ENCODE measurements around the gene ABI3BP. TPM values are rescaled to one million over a fixed set of nuclear protein-coding genes. Genes with fewer than 3 reads are reported as not detected.

The ABI3BP gene
- polyA plus RNA-seq, 3 donors = not detected

- Histone ChIP-seq H3K36me3 (replicated peaks in 1 of 2; ENCODE audit: control insufficient read depth in 1 of 2, insufficient read depth in 2 of 2, low read length in 2 of 2) (no peaks in the 10 kb centered on the region), H3K4me2 (replicated peaks; ENCODE audit: extremely low read depth, low read length, poor library complexity, severe bottlenecking) (no peak overlapping the region), H3K27ac (ENCODE audit: low read depth in 1 of 2, low read length in 2 of 2) (no peak overlapping the region), H3K79me2 (ENCODE audit: insufficient read depth, low read length) (no peaks in the 10 kb centered on the region), H4K20me1 (ENCODE audit: insufficient read depth, low read length) (no peaks in the 10 kb centered on the region), H3K27me3 (ENCODE audit: control insufficient read depth in 2 of 2, insufficient read depth in 2 of 2, low read length in 2 of 2) (no peaks in the 10 kb centered on the region), H3K9ac (ENCODE audit: insufficient read depth, low read length, poor library complexity, severe bottlenecking) (no peak overlapping the region), H3K4me1 (ENCODE audit: control insufficient read depth in 1 of 2, insufficient read depth in 2 of 2, low read length in 2 of 2) (no peaks in the 10 kb centered on the region), H3K4me3 (replicated peaks in 1 of 3; ENCODE audit: low read depth in 2 of 3, low read length in 3 of 3) (no peak overlapping the region), H3K9me3 (replicated peaks in 1 of 2; ENCODE audit: control insufficient read depth in 1 of 2, insufficient read depth in 1 of 2, low read length in 2 of 2) (no peaks in the 10 kb centered on the region), H2AFZ (ENCODE audit: insufficient read depth, low read depth, low read length, poor library complexity, severe bottlenecking) (no peak overlapping the region)
- Mint-ChIP-seq H3K36me3 (no peaks in the 10 kb centered on the region), H3K4me3 (no peak overlapping the region), H3K27ac (no peak overlapping the region), H3K4me1 (no peaks in the 10 kb centered on the region), H3K27me3 (ENCODE audit: low read depth in 3 of 3) (peaks cover 0 to 5% (median 1%) of the 10 kb centered on the region in 3 donors), H3K9me3 (peaks cover 2 to 12% (median 4%) of the 10 kb centered on the region in 7 donors)
- TF ChIP-seq, protein P1, sequence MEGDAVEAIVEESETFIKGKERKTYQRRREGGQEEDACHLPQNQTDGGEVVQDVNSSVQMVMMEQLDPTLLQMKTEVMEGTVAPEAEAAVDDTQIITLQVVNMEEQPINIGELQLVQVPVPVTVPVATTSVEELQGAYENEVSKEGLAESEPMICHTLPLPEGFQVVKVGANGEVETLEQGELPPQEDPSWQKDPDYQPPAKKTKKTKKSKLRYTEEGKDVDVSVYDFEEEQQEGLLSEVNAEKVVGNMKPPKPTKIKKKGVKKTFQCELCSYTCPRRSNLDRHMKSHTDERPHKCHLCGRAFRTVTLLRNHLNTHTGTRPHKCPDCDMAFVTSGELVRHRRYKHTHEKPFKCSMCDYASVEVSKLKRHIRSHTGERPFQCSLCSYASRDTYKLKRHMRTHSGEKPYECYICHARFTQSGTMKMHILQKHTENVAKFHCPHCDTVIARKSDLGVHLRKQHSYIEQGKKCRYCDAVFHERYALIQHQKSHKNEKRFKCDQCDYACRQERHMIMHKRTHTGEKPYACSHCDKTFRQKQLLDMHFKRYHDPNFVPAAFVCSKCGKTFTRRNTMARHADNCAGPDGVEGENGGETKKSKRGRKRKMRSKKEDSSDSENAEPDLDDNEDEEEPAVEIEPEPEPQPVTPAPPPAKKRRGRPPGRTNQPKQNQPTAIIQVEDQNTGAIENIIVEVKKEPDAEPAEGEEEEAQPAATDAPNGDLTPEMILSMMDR (IDR thresholded peaks at IDR 0.05) = no peak
- intact Hi-C loops (cut with micrococcal nuclease) = no loop called here
- no peak for DNase-seq
- WGBS (ENCODE audit: insufficient coverage) = 72% methylated on average over 2 of the region's 2 CpGs
Observed at GRCh38 chr3:100782348-100782747, 210.9 kb downstream of the ABI3BP start.

- no peaks in the 10 kb centered on the region for H3K27me3 ChIP-seq (ENCODE audit: control insufficient read depth in 2 of 2, insufficient read depth in 2 of 2, low read length in 2 of 2)
- H3K79me2 ChIP-seq (ENCODE audit: insufficient read depth, low read length) = no peaks in the 10 kb centered on the region
- H3K36me3 Mint-ChIP-seq = no peaks in the 10 kb centered on the region
- H3K27ac Mint-ChIP-seq = no peak overlapping the region
- H3K36me3 ChIP-seq (replicated peaks in 1 of 2; ENCODE audit: control insufficient read depth in 1 of 2, insufficient read depth in 2 of 2, low read length in 2 of 2) = no peaks in the 10 kb centered on the region
- TF ChIP-seq, protein P1 (IDR thresholded peaks at IDR 0.05) = no peak
- H3K9ac ChIP-seq (ENCODE audit: insufficient read depth, low read length, poor library complexity, severe bottlenecking) = no peak overlapping the region
- H3K4me1 Mint-ChIP-seq = no peaks in the 10 kb centered on the region
- intact Hi-C loops (cut with micrococcal nuclease) = no loop called here
- no peak overlapping the region for H3K4me3 ChIP-seq (replicated peaks in 1 of 3; ENCODE audit: low read depth in 2 of 3, low read length in 3 of 3)
- H3K27ac ChIP-seq (ENCODE audit: low read depth in 1 of 2, low read length in 2 of 2) = no peak overlapping the region
- no CpG with 5 or more reads among the region's 2 CpGs for whole genome bisulfite sequencing (ENCODE audit: insufficient coverage)
- H3K9me3 ChIP-seq (replicated peaks in 1 of 2; ENCODE audit: control insufficient read depth in 1 of 2, insufficient read depth in 1 of 2, low read length in 2 of 2) = no peaks in the 10 kb centered on the region
- no peak overlapping the region for H3K4me3 Mint-ChIP-seq
- no peak for DNase-seq
- H3K4me1 ChIP-seq (ENCODE audit: control insufficient read depth in 1 of 2, insufficient read depth in 2 of 2, low read length in 2 of 2) = no peaks in the 10 kb centered on the region
- H4K20me1 ChIP-seq (ENCODE audit: insufficient read depth, low read length) = no peaks in the 10 kb centered on the region
- H3K4me2 ChIP-seq (replicated peaks; ENCODE audit: extremely low read depth, low read length, poor library complexity, severe bottlenecking) = no peak overlapping the region
- H3K9me3 Mint-ChIP-seq = peaks cover 2 to 12% (median 4%) of the 10 kb centered on the region in 7 donors
- H2AFZ ChIP-seq (ENCODE audit: insufficient read depth, low read depth, low read length, poor library complexity, severe bottlenecking) = no peak overlapping the region
- H3K27me3 Mint-ChIP-seq (ENCODE audit: low read depth in 3 of 3) = peaks cover 0 to 7% (median 1%) of the 10 kb centered on the region in 3 donors
Observed at GRCh38 chr3:100781301-100781700, 211.9 kb downstream of the ABI3BP start.

All from CD14-positive monocyte (primary cell).